Activated CD8-positive, alpha-beta memory T cell treated with anti-CD3 and anti-CD28 coated beads, Interleukin-2, amount 10 ng/mL, durations not matched to agents 7 days and 5 days (primary cell): ENCODE data around the gene KRT3. TPM values are rescaled to one million over a fixed set of nuclear protein-coding genes. Genes with fewer than 3 reads are reported as not detected.

Experiments
- ATAC-seq: fragments of 150-1000 bp; cut with Tn5 transposase; one replicate; pipeline ENCODE4 v1.10.0; 2021; ENCODE audit warnings: moderate library complexity
- CTCF ChIA-PET: fragments of 350-600 bp; sonication (Branson Sonifier 250); formaldehyde crosslinking; loops from one replicate; lab custom pipeline; 2021; ENCODE audit warnings: antibody characterized with exemption; lab: Charles Lee
- DNase-seq: peaks from one replicate; pipeline ENCODE4 v3.0.0-alpha.2; 2020
- H3K27ac Mint-ChIP-seq: one replicate; pipeline ENCODE4 v1.8.0; 2021; ENCODE audit warnings: mild to moderate bottlenecking, mixed read lengths
- H3K27me3 Mint-ChIP-seq: one replicate; pipeline ENCODE4 v1.8.0; 2021; ENCODE audit warnings: mixed read lengths
- H3K36me3 Mint-ChIP-seq: one replicate; pipeline ENCODE4 v1.8.0; 2021; ENCODE audit warnings: mild to moderate bottlenecking, mixed read lengths
- H3K4me1 Mint-ChIP-seq: one replicate; pipeline ENCODE4 v1.8.0; 2021; ENCODE audit warnings: mixed read lengths
- H3K4me3 Mint-ChIP-seq: one replicate; pipeline ENCODE4 v1.8.0; 2021; ENCODE audit warnings: mild to moderate bottlenecking, moderate library complexity, mixed read lengths
- H3K9me3 Mint-ChIP-seq: one replicate; pipeline ENCODE4 v1.8.0; 2022; ENCODE audit warnings: low read depth, mixed read lengths
- total RNA-seq, 2 experiments: library from RNA; stranded (reverse); gene quantifications; one replicate each; pipeline ENCODE4 v1.2.3, GENCODE V29; 2021

The KRT3 gene
- total RNA-seq = not detected

DNA sequence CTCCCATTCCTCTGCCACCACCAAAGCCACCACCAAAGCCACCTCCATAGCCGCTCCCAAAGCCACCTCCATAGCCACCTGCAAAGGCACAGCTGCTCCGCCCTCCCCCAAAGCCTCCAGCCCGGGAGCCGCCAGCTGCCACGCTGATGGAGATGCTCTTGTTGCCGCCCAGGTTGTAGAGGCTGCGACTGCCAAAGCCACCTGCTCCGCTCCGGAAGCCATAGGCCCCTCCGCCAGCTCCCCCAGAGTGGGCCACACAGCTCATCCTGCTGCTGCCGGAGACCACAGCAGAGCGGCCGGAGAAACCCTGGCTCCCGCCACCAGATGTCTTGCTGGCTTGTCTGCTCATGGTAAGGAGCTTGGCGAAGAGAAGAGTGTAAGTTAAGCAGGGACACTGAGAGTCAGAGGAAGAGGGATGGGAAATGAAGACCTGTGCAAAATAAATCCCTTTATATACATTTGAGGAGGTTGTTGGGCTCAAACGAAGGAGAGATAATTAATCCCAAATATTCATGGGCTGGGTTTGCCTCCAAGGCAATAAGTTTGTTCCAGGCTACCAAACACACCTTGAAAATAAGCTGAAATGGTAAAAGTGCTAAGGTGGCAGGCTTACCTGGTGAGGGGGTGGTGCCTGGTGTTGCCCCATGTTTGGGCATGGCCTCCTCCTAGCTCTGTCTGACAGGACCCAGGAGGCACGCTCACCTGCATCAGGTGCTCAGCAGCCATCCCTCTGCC lies at the start of gene KRT3:
Gene KRT3 (minus strand): TSS at position 424 of the 735 bp plus-strand sequence. CDS start 75 bp downstream, at position 349.
- no peak within 1 kb of the TSS for H3K27ac Mint-ChIP-seq
- no peaks in the 10 kb centered on the region for H3K36me3 Mint-ChIP-seq
- DNase-seq (no peak), ATAC-seq (no peak)
- no peaks in the 10 kb centered on the region for H3K9me3 Mint-ChIP-seq
- no peak within 1 kb of the TSS for H3K4me3 Mint-ChIP-seq
- H3K27me3 Mint-ChIP-seq = peaks cover 13% of the 10 kb centered on the region
- CTCF ChIA-PET = no interaction called here
- peaks cover 7% of the 10 kb centered on the region for H3K4me1 Mint-ChIP-seq

DNA sequence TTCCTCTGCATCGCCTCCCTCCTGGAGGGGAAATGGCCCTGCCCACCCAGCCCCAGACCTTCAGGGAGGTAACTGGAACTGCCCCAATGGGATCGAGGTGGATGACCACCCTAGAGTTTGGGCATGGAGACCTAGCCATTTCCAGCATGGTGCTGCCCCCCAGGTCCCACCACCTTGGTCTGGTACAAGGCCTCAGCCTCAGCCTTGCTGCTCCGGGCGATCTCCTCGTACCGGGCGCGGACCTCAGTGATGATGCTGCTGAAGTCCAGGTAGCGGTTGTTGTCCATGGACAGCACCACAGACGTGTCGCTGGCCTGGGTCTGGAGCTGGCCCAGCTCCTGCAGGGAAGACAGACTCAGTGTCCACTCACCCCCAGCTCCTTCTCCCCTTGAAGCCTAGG lies 48.5 kb upstream of the KRT3 start:
- Mint-ChIP-seq H3K4me3 (no peak overlapping the region), H3K27me3 (peaks cover 5% of the 10 kb centered on the region)
- CTCF ChIA-PET = interaction anchor here (1.2 to 1.5 kb wide), 2 partner anchors 40 to 136 kb away, joined by 3 to 4 read pairs; no protein-coding TSS in a partner anchor

GRCh38 chr12:52839436-52840105 lies 43.7 kb upstream of the KRT3 start:
- Mint-ChIP-seq H3K36me3 (no peaks in the 10 kb centered on the region), H3K9me3 (no peaks in the 10 kb centered on the region), H3K27me3 (peaks cover 5% of the 10 kb centered on the region), H3K4me3 (no peak overlapping the region), H3K4me1 (peaks cover 35% of the 10 kb centered on the region), H3K27ac (no peak overlapping the region)
- no peak for DNase-seq
- no peak for ATAC-seq
- CTCF ChIA-PET = interaction anchor here (1.3 to 1.9 kb wide), 2 partner anchors 31 to 141 kb away, joined by 3 to 5 read pairs; no protein-coding TSS in a partner anchor

More for the DNA sequence above, 48.5 kb upstream of the KRT3 start:
- DNase-seq = no peak
- H3K36me3 Mint-ChIP-seq = no peaks in the 10 kb centered on the region
- ATAC-seq = no peak
- no peaks in the 10 kb centered on the region for H3K9me3 Mint-ChIP-seq
- H3K27ac Mint-ChIP-seq = no peak overlapping the region
- H3K4me1 Mint-ChIP-seq = peaks cover 8% of the 10 kb centered on the region

DNA sequence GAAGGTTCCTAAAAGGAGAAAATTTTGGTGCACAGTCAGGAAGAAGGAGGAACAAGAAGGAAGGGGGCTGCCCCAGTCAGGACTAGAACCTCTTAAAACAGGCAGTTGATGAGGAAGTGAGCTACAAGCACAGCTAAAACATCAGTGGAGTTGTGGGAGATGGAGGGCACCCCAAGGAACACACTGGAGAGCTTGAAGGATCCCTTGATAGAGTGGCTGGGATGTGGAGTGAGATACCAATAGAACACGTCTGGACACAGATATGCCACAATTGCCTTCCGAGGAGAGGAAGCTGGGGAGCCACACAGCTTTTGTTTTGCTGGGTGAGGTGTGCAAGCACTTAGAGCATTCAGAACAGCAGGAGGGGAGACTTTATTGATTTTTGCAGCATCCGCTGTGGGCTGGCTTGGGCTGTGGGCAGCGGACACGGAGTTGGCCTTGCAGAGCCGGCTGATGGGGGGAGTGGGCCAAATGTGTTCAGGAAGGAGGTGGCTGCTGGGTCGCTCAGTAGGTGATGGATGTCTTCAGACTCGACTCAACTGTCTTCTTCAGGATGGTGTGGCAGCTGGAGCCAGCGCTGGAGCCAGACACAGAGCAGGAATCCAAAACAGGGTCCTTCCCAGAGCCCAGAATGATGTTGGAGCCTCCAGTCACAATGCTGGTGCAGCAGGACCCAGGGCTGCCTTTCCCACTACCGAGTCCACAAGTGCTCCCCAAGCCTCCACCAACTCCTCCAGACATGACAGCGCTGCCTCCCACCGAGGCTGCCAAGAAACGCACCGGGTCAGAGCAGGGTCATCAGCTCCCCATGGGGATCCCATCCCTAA lies 42.9 kb upstream of the KRT3 start:
- no peak for DNase-seq
- Mint-ChIP-seq H3K27me3 (peaks cover 5% of the 10 kb centered on the region), H3K9me3 (no peaks in the 10 kb centered on the region), H3K27ac (no peak overlapping the region), H3K4me1 (peaks cover 32% of the 10 kb centered on the region), H3K4me3 (no peak overlapping the region), H3K36me3 (no peaks in the 10 kb centered on the region)
- ATAC-seq = no peak
- CTCF ChIA-PET = interaction anchor here (1.3 to 1.9 kb wide), 3 partner anchors 32 to 142 kb away, joined by 3 to 5 read pairs (median 4); no protein-coding TSS in a partner anchor

DNA sequence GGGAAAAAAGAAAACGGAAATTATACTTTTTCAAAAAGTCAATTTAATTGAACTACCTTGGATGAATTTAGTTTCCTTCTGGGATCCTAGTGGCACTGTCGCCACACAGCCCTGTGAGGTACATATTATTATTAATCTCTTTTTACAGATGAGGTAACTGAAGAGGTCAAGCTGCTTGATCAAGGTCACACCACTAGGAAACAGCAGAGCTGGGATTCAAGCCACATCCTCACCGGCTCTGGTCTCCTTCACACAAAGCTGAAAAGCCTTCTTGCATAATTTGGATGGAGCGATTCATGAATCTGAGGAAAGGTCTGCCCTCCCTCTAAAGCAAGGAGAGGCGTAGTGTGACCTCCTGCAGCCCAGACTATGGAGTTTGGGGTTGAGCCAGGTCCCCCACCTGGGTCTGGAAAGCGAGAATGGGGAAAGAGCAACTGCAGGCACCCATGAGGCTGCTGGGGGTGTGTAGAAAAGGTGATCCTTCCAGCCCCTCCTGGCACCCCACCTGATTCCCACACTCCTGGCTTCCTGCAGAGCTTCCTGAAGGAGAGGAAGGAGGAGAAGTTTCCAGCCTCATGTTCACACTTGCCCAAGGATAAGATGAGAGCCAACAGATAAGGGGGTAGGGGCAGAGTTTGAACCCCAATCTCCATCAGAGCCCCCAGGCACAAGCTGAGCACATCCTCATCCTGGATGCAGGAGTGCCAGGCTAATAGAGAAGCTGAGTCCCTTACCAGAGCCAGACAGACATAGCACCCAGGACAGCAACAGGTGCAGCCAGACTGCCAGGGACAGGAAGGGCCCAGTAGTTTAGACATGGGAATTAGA lies 42.1 kb upstream of the KRT3 start:
- Mint-ChIP-seq H3K9me3 (no peaks in the 10 kb centered on the region), H3K4me3 (no peak overlapping the region), H3K27me3 (peaks cover 5% of the 10 kb centered on the region), H3K36me3 (no peaks in the 10 kb centered on the region), H3K27ac (no peak overlapping the region), H3K4me1 (peaks cover 31% of the 10 kb centered on the region)
- ATAC-seq = no peak
- no peak for DNase-seq
- CTCF ChIA-PET = interaction anchor here (1.0 to 1.4 kb wide), 3 partner anchors 41 to 142 kb away, joined by 3 to 4 read pairs (median 3); no protein-coding TSS in a partner anchor

DNA sequence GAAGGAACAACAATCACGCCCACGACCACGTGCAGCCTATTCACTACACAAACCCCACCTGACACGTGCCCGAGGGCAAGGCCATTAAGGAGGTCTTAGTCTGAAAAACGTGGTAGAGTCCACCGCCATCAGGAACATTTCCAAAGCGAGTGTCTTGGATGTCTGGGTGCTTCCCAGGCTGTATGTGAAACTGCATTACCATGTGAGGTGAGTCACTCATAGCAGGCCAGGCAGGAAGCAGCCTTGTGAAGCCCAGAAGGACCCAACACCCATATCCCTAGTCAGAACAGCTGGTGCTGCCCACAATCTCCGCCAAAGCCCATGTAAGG lies 41.5 kb upstream of the KRT3 start:
- DNase-seq = no peak
- no peak overlapping the region for H3K27ac Mint-ChIP-seq
- peaks cover 5% of the 10 kb centered on the region for H3K27me3 Mint-ChIP-seq
- no peak for ATAC-seq
- H3K9me3 Mint-ChIP-seq = no peaks in the 10 kb centered on the region
- no peaks in the 10 kb centered on the region for H3K36me3 Mint-ChIP-seq
- no peak overlapping the region for H3K4me3 Mint-ChIP-seq
- H3K4me1 Mint-ChIP-seq = peaks cover 30% of the 10 kb centered on the region
- CTCF ChIA-PET = interaction anchor here (1.0 to 2.2 kb wide), 2 partner anchors 33 to 47 kb away, joined by 3 to 8 read pairs; no protein-coding TSS in a partner anchor

DNA sequence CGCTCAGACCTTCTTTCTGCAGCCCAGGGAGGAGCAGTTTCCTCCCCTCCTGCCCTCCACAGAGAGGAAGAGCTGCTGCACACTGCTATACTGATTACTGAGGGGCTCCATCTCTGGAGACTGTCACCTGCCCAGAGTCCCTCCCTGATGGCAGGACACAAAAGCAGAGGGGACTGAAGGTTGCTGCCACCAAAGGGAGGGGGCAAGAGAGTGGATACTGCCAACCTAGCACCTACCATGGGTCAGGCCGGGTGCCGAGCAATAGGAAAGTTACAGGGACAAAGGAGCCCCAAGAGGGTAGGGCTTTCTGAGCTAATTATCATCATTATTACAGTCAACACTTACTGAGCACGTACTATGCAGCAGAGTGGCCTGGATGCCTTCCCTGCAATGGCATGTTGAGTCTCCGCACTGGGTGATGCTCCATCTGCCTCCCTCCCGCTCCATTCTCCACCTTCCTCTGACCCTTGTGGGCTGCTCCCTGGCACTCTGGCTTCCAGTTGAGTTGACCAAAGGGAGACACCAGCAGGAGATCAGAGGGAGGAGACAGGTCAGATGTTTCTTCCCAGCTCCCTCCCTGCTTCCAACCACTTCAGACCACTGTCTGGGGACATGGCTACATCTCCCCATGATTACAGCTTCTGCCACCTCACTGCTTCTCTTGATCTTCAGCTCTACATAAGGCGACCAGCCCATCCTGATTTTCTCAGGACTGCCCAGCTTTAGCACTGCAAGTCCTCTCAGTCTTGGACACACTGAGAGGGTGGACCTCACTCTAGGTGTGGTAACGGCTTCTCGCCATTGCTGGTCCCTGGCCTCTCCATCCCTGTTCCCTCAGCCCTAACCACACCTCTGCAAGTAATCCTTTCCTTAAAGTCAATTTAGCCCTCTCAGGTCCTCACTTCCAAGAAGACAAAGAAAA lies 40.8 kb upstream of the KRT3 start:
- Mint-ChIP-seq H3K4me3 (no peak overlapping the region), H3K27me3 (peaks cover 5% of the 10 kb centered on the region), H3K36me3 (no peaks in the 10 kb centered on the region), H3K4me1 (peaks cover 27% of the 10 kb centered on the region), H3K9me3 (no peaks in the 10 kb centered on the region), H3K27ac (peak overlapping the region; percentile 64)
- CTCF ChIA-PET = interaction anchor here (1.0 to 2.2 kb wide), 2 partner anchors 32 to 33 kb away, joined by 3 to 8 read pairs; no protein-coding TSS in a partner anchor
- peak; percentile 7 for ATAC-seq
- no peak for DNase-seq

DNA sequence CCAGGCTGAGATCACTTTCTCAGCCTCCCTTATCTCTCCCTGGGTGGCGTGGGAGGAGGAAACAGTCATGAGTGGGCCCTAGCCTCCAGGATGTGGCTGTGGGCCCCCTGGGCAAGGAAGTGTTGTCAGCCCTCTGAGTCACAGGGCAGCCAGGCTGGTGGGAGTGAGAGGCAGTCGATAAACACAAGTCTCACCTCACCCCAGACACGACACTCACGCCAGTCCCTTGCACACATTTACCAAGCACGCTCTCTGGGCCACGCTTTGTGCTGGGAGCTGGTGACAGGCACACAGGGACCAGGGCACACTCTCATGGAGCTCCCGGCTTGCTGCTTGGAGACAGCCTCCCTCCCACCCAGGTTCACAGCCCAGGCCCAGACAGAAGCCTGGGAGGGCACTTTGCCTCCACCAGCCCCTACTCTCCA lies 40.1 kb upstream of the KRT3 start:
- DNase-seq = peak; percentile 77
- peaks cover 5% of the 10 kb centered on the region for H3K27me3 Mint-ChIP-seq
- no peak overlapping the region for H3K4me3 Mint-ChIP-seq
- ATAC-seq = peak; percentile 85
- H3K4me1 Mint-ChIP-seq = peaks cover 27% of the 10 kb centered on the region
- H3K36me3 Mint-ChIP-seq = no peaks in the 10 kb centered on the region
- CTCF ChIA-PET = interaction anchor here (1.0 to 2.2 kb wide), 2 partner anchors 32 to 34 kb away, joined by 3 to 8 read pairs; no protein-coding TSS in a partner anchor
- H3K9me3 Mint-ChIP-seq = no peaks in the 10 kb centered on the region
- peak overlapping the region; percentile 64 for H3K27ac Mint-ChIP-seq

- no peaks in the 10 kb centered on the region for H3K9me3 Mint-ChIP-seq
- H3K4me3 Mint-ChIP-seq = no peak overlapping the region
- H3K27me3 Mint-ChIP-seq = peaks cover 5% of the 10 kb centered on the region
- no peak for DNase-seq
- H3K27ac Mint-ChIP-seq = peak overlapping the region; percentile 44
- H3K4me1 Mint-ChIP-seq = peaks cover 27% of the 10 kb centered on the region
- no peaks in the 10 kb centered on the region for H3K36me3 Mint-ChIP-seq
- no peak for ATAC-seq
- CTCF ChIA-PET = interaction anchor here (1.5 to 2.2 kb wide), 2 partner anchors 30 to 35 kb away, joined by 3 to 8 read pairs; no protein-coding TSS in a partner anchor
Observed at GRCh38 chr12:52835271-52836041, 39.5 kb upstream of the KRT3 start.

- Mint-ChIP-seq H3K36me3 (no peaks in the 10 kb centered on the region), H3K27me3 (peaks cover 9% of the 10 kb centered on the region), H3K4me1 (peaks cover 27% of the 10 kb centered on the region), H3K27ac (no peak overlapping the region), H3K9me3 (no peaks in the 10 kb centered on the region), H3K4me3 (no peak overlapping the region)
- no peak for DNase-seq
- no peak for ATAC-seq
- CTCF ChIA-PET = interaction anchor here (1.5 kb wide), 1 partner anchor 31 kb away, joined by 3 read pairs; no protein-coding TSS in a partner anchor
Observed at GRCh38 chr12:52834727-52835001, 38.7 kb upstream of the KRT3 start.
